GM23248 (cell line): Measurements from ENCODE around the gene CCNY.

Source experiments
- EZH2 ChIP-seq: fragments of 200-600 bp; sonication (generic); IDR thresholded peaks from 2 replicates; pipeline ENCODE4 v1.6.1; 2018; ENCODE audit warnings: antibody characterized with exemption, mild to moderate bottlenecking; ENCODE audit not compliant: insufficient read depth, poor library complexity, severe bottlenecking
- EZH2phosphoT487 ChIP-seq: fragments of 200-600 bp; sonication (generic); IDR thresholded peaks from 2 replicates; pipeline ENCODE4 v1.6.1; 2018; ENCODE audit warnings: antibody characterized with exemption, moderate library complexity, mild to moderate bottlenecking, low read depth; ENCODE audit not compliant: insufficient read depth

DNA sequence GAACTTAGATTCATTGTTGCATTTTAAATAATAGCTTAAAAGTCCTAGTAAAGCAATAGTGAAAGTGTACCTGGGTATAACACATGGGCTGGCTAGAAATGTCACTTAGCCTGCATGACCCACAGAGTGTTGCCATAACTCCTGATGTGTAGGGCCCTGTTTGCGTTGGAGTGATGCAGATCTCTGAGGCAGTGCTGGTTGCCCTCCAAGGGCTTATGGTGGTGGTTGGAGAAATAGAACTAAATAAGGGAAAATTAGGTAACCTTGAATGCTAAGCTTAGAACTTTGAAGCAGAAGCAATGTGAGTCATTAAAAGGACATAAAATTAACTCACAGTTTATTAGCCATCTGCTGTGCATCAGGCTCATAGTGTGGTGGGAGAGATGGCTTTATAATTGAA is 105.7 kb downstream of the CCNY start:
- TF ChIP-seq EZH2 (no peak), EZH2phosphoT487 (no peak)
